HEK293 (cell line): ENCODE results near the gene ACACB.

Source experiments
- ATF2 ChIP-seq: fragments of 450-650 bp; formaldehyde crosslinking; IDR thresholded peaks from 2 replicates; pipeline ENCODE4 v1.5.1; 2016; ENCODE audit warnings: missing biosample characterization, missing genetic modification characterization, low read depth
- CTCF ChIP-seq: fragments of 450-650 bp; formaldehyde crosslinking; IDR thresholded peaks from 2 replicates; pipeline ENCODE4 v1.5.1; 2016; ENCODE audit warnings: missing biosample characterization, missing genetic modification characterization
- HOXA7 ChIP-seq: sonication (generic); formaldehyde crosslinking; IDR thresholded peaks from 2 replicates; pipeline ENCODE4 v1.8.1; 2022; ENCODE audit warnings: missing genetic modification reagents, borderline replicate concordance
- PBX3 ChIP-seq: sonication (generic); formaldehyde crosslinking; IDR thresholded peaks from 2 replicates; pipeline ENCODE4 v1.8.1; 2022; ENCODE audit warnings: mild to moderate bottlenecking, moderate library complexity, missing genetic modification reagents
- YY2 ChIP-seq: fragments of 450-650 bp; formaldehyde crosslinking; IDR thresholded peaks from 2 replicates; pipeline ENCODE4 v1.5.1; 2016; ENCODE audit warnings: missing biosample characterization, missing genetic modification characterization
- ZBTB21 ChIP-seq: fragments of 450-650 bp; formaldehyde crosslinking; IDR thresholded peaks from 2 replicates; pipeline ENCODE4 v1.5.1; 2017; ENCODE audit warnings: missing biosample characterization, missing genetic modification characterization
- ZBTB7A ChIP-seq: fragments of 450-650 bp; formaldehyde crosslinking; IDR thresholded peaks from 2 replicates; pipeline ENCODE4 v1.5.1; 2016; ENCODE audit warnings: low read depth, missing biosample characterization, missing genetic modification characterization
- ZNF19 ChIP-seq: fragments of 450-650 bp; formaldehyde crosslinking; IDR thresholded peaks from 2 replicates; pipeline ENCODE4; 2016; ENCODE audit warnings: missing biosample characterization, missing genetic modification characterization, low read depth
- ZNF24 ChIP-seq: fragments of 450-650 bp; formaldehyde crosslinking; IDR thresholded peaks from 2 replicates; pipeline ENCODE4 v1.5.1; 2016; ENCODE audit warnings: missing biosample characterization, missing genetic modification characterization
- ZNF311 ChIP-seq: fragments of 450-650 bp; formaldehyde crosslinking; IDR thresholded peaks from 2 replicates; pipeline ENCODE4 v1.5.1; 2017; ENCODE audit warnings: missing biosample characterization, missing genetic modification characterization, borderline replicate concordance

GRCh38 chr12:109290061-109290460 lies 173.7 kb downstream of the ACACB start:
- TF ChIP-seq ZBTB7A = no peak
- TF ChIP-seq ZBTB21 (tag by site-specific recombination) = no peak
- TF ChIP-seq ZNF19 (tag by site-specific recombination) = no peak
- TF ChIP-seq HOXA7 (CRISPR knock-in tag) = no peak
- no peak for TF ChIP-seq ZNF311 (tag by site-specific recombination)
- no peak for TF ChIP-seq CTCF (tag by site-specific recombination)
- no peak for TF ChIP-seq ATF2 (tag by site-specific recombination)
- no peak for TF ChIP-seq YY2
- no peak for TF ChIP-seq PBX3 (CRISPR knock-in tag)
- no peak for TF ChIP-seq ZNF24 (tag by site-specific recombination)
